ENCODE measurements around the gene SLC7A6.

SLC7A6 gene

DNA sequence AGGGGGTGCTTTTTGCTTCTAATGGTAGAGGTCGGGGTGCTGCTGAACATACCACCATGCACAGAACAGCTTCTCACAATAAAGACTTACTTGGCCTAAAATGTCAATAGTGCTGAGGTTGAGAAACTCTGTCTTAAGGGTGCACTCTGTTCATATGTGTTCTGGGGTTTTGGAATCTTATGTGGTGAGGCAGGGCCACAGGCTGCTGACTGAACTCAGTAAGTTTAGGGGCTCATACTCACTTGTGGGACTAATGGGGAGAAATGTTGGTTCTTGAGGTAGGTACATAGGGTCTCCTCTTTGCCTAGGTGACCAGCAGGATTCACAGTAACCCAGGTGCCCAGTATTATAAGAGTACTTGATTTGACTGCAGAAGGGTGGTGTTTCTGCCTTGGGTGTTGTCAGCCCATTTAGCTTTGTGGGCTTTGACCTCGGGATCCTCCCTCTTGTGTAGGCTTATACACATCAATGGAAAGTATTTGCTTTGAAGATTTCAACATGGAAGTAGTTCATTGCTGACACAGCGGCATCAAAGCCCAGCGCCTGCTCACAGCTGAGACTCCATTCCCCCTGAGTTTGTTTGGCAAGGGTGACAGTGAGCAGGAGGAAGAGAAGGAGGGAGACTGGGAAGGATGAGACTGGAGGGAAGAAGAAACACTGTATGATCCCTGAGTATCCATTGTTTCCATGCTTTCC is 17.2 kb downstream of the SLC7A6 start:
- H3K27me3 ChIP-seq (ENCODE audit: insufficient read depth, low read length, poor library complexity, severe bottlenecking) = no peaks in the 10 kb centered on the region
- H3F3A ChIP-seq (ENCODE audit: low read depth) = peaks cover 9% of the 10 kb centered on the region
- no peaks in the 10 kb centered on the region for H4K20me1 ChIP-seq (ENCODE audit: insufficient read depth, low read length, poor library complexity, severe bottlenecking)
- no peaks in the 10 kb centered on the region for H3K9me3 ChIP-seq (ENCODE audit: insufficient read depth, low read depth, low read length)
- no peak overlapping the region for H3K4me2 ChIP-seq (ENCODE audit: low read depth, low read length, poor library complexity, severe bottlenecking)
- no peaks in the 10 kb centered on the region for H3K9me2 ChIP-seq (replicated peaks; ENCODE audit: low read depth, low read length)
- TF ChIP-seq, protein P1, sequence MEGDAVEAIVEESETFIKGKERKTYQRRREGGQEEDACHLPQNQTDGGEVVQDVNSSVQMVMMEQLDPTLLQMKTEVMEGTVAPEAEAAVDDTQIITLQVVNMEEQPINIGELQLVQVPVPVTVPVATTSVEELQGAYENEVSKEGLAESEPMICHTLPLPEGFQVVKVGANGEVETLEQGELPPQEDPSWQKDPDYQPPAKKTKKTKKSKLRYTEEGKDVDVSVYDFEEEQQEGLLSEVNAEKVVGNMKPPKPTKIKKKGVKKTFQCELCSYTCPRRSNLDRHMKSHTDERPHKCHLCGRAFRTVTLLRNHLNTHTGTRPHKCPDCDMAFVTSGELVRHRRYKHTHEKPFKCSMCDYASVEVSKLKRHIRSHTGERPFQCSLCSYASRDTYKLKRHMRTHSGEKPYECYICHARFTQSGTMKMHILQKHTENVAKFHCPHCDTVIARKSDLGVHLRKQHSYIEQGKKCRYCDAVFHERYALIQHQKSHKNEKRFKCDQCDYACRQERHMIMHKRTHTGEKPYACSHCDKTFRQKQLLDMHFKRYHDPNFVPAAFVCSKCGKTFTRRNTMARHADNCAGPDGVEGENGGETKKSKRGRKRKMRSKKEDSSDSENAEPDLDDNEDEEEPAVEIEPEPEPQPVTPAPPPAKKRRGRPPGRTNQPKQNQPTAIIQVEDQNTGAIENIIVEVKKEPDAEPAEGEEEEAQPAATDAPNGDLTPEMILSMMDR (conservative IDR thresholded peaks at IDR 0.05; ENCODE audit: low read length) = no peak
- no peak for TF ChIP-seq EZH2phosphoT487 (IDR thresholded peaks at IDR 0.05; ENCODE audit: borderline replicate concordance)
- peaks cover 46% of the 10 kb centered on the region for H3K79me2 ChIP-seq (ENCODE audit: insufficient read depth, low read length)
- no peak overlapping the region for H2AFZ ChIP-seq (ENCODE audit: low read length)
- peaks cover 7% of the 10 kb centered on the region; the same call in 1 of the 2 replicates for H3K36me3 ChIP-seq (ENCODE audit: insufficient read depth, low read length)
- peaks cover 37% of the 10 kb centered on the region for H3K4me1 ChIP-seq (ENCODE audit: insufficient read depth, low read length, poor library complexity, severe bottlenecking)
- H3K4me3 ChIP-seq (ENCODE audit: low read length, poor library complexity, severe bottlenecking) = no peak overlapping the region
- H3K9ac ChIP-seq (ENCODE audit: low read depth, low read length, poor library complexity, severe bottlenecking) = no peak overlapping the region

DNA sequence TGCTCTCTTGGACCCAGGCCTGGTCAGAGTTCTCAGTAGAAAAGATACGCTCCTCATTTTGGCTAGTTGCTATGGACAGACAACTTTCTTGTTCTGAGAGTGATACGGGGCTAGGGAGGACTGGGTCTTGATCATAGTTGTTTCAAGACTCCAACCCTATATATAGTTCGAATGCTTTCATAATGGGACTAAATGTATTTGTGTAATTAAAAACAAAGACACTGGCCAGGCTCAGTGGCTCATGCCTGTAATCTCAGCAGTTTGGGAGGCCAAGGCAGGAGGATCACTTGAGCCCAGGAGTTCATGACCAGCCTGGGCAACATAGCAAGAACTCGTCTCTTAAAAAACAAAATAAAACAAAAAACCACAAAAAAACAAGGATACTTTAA is 17.7 kb downstream of the SLC7A6 start:
- Histone ChIP-seq H3F3A (ENCODE audit: low read depth) (peaks cover 12% of the 10 kb centered on the region), H3K79me2 (ENCODE audit: insufficient read depth, low read length) (peaks cover 48% of the 10 kb centered on the region), H3K9me3 (ENCODE audit: insufficient read depth, low read depth, low read length) (no peaks in the 10 kb centered on the region), H3K27me3 (ENCODE audit: insufficient read depth, low read length, poor library complexity, severe bottlenecking) (no peaks in the 10 kb centered on the region), H3K9ac (ENCODE audit: low read depth, low read length, poor library complexity, severe bottlenecking) (no peak overlapping the region), H3K4me1 (ENCODE audit: insufficient read depth, low read length, poor library complexity, severe bottlenecking) (peaks cover 42% of the 10 kb centered on the region), H3K4me2 (ENCODE audit: low read depth, low read length, poor library complexity, severe bottlenecking) (no peak overlapping the region), H3K4me3 (ENCODE audit: low read length, poor library complexity, severe bottlenecking) (no peak overlapping the region), H4K20me1 (ENCODE audit: insufficient read depth, low read length, poor library complexity, severe bottlenecking) (no peaks in the 10 kb centered on the region), H3K9me2 (replicated peaks; ENCODE audit: low read depth, low read length) (no peaks in the 10 kb centered on the region), H3K36me3 (ENCODE audit: insufficient read depth, low read length) (peaks cover 7% of the 10 kb centered on the region; the same call in 1 of the 2 replicates), H2AFZ (ENCODE audit: low read length) (no peak overlapping the region)
- TF ChIP-seq, protein P1 (conservative IDR thresholded peaks at IDR 0.05; ENCODE audit: low read length) = no peak
- no peak for TF ChIP-seq EZH2phosphoT487 (IDR thresholded peaks at IDR 0.05; ENCODE audit: borderline replicate concordance)

DNA sequence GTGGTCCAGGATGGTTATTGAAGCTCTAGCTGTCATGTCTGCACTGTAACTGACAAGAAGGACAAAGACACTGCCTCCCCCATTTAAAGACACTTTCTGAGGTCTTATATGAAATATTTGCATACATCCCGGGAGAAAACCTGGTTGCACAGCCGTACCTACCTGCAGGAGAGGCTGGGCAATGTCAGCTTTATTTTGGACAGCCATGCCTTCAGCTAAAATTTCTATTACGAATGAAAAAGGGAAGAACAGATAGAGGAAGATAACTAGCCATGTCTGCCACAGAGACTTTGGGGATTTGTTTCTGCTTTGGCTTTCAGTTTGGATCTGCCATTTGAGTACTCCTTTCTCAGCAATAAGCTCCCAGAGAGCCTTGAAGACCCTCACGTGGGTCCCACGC is 19.0 kb downstream of the SLC7A6 start:
- Histone ChIP-seq H3K4me3 (ENCODE audit: low read length, poor library complexity, severe bottlenecking) (no peak overlapping the region), H3K9ac (ENCODE audit: low read depth, low read length, poor library complexity, severe bottlenecking) (peak overlapping the region; percentile 36), H3F3A (ENCODE audit: low read depth) (peaks cover 12% of the 10 kb centered on the region)

More for the DNA sequence above, 19.0 kb downstream of the SLC7A6 start:
- no peaks in the 10 kb centered on the region for H3K9me2 ChIP-seq (replicated peaks; ENCODE audit: low read depth, low read length)
- peaks cover 3% of the 10 kb centered on the region for H4K20me1 ChIP-seq (ENCODE audit: insufficient read depth, low read length, poor library complexity, severe bottlenecking)
- no peaks in the 10 kb centered on the region for H3K9me3 ChIP-seq (ENCODE audit: insufficient read depth, low read depth, low read length)
- H3K27me3 ChIP-seq (ENCODE audit: insufficient read depth, low read length, poor library complexity, severe bottlenecking) = no peaks in the 10 kb centered on the region
- peaks cover 7% of the 10 kb centered on the region; the same call in 1 of the 2 replicates for H3K36me3 ChIP-seq (ENCODE audit: insufficient read depth, low read length)
- no peak for TF ChIP-seq EZH2phosphoT487 (IDR thresholded peaks at IDR 0.05; ENCODE audit: borderline replicate concordance)
- TF ChIP-seq, protein P1 (conservative IDR thresholded peaks at IDR 0.05; ENCODE audit: low read length) = no peak
- H2AFZ ChIP-seq (ENCODE audit: low read length) = no peak overlapping the region
- H3K4me1 ChIP-seq (ENCODE audit: insufficient read depth, low read length, poor library complexity, severe bottlenecking) = peaks cover 54% of the 10 kb centered on the region
- H3K79me2 ChIP-seq (ENCODE audit: insufficient read depth, low read length) = peaks cover 59% of the 10 kb centered on the region
- no peak overlapping the region for H3K4me2 ChIP-seq (ENCODE audit: low read depth, low read length, poor library complexity, severe bottlenecking)
